GM23338 (cell line): ENCODE results near the gene RAB2B. TPM values are rescaled to one million over a fixed set of nuclear protein-coding genes. Genes with fewer than 3 reads are reported as not detected.
A peak's percentile ranks its signal among the peaks of the same experiment; 100 is the strongest.

Source experiments
- ATAC-seq: fragments of 200-7000 bp; cut with Tn5 transposase; 3 replicates; pipeline ENCODE4 v1.9.1; 2020
- DNase-seq: peaks from one replicate; pipeline ENCODE4 v3.0.0-alpha.2; 2015; ENCODE audit warnings: low spot score
- H2AFZ ChIP-seq: fragments of 200-600 bp; sonication (generic); 2 replicates; pipeline ENCODE4 v1.8.0; 2016; ENCODE audit warnings: antibody characterized with exemption, mild to moderate bottlenecking, moderate library complexity
- H3F3A ChIP-seq: fragments of 200-600 bp; sonication (generic); replicated peaks from 2 replicates; pipeline ENCODE4 v1.8.0; 2017; ENCODE audit warnings: antibody characterized with exemption, mixed run types, low read depth
- H3K27ac ChIP-seq: fragments of 200-600 bp; sonication (generic); 2 replicates; pipeline ENCODE4 v1.6.1; 2016; ENCODE audit warnings: low read depth
- H3K27me3 ChIP-seq: fragments of 200-600 bp; sonication (generic); 2 replicates; pipeline ENCODE4 v1.8.0; 2016; ENCODE audit warnings: mild to moderate bottlenecking, mixed run types, moderate library complexity; ENCODE audit not compliant: insufficient read depth
- H3K36me3 ChIP-seq: fragments of 200-600 bp; sonication (generic); 2 replicates; pipeline ENCODE4 v1.8.0; 2016; ENCODE audit warnings: mild to moderate bottlenecking; ENCODE audit not compliant: insufficient read depth
- H3K4me1 ChIP-seq: fragments of 200-600 bp; sonication (generic); 2 replicates; pipeline ENCODE4 v1.8.0; 2016; ENCODE audit warnings: mild to moderate bottlenecking, moderate library complexity; ENCODE audit not compliant: insufficient read depth
- H3K4me2 ChIP-seq: fragments of 200-600 bp; sonication (generic); 2 replicates; pipeline ENCODE4 v1.7.1; 2017; ENCODE audit warnings: mixed run types
- H3K4me3 ChIP-seq: fragments of 200-600 bp; sonication (generic); 2 replicates; pipeline ENCODE4 v1.6.1; 2016; ENCODE audit warnings: mixed run types
- H3K79me2 ChIP-seq: fragments of 200-600 bp; sonication (generic); replicated peaks from 2 replicates; pipeline ENCODE4 v1.8.0; 2017; ENCODE audit warnings: mild to moderate bottlenecking; ENCODE audit not compliant: insufficient read depth
- H3K9me2 ChIP-seq: fragments of 200-600 bp; sonication (generic); 2 replicates; pipeline ENCODE4 v1.8.0; 2017; ENCODE audit not compliant: insufficient read depth
- H4K20me1 ChIP-seq: fragments of 200-600 bp; sonication (generic); replicated peaks from 2 replicates; pipeline ENCODE4 v1.8.0; 2017; ENCODE audit warnings: mild to moderate bottlenecking; ENCODE audit not compliant: insufficient read depth
- H3K27ac Mint-ChIP-seq: 2 replicates; pipeline ENCODE4 v1.8.0; 2020; ENCODE audit warnings: inconsistent platforms, mild to moderate bottlenecking, moderate library complexity, mixed read lengths
- H3K27me3 Mint-ChIP-seq: 3 replicates; pipeline ENCODE4 v1.8.0; 2022; ENCODE audit warnings: low read depth, mild to moderate bottlenecking, moderate library complexity, mixed read lengths, inconsistent platforms; ENCODE audit not compliant: insufficient read depth, poor library complexity
- H3K36me3 Mint-ChIP-seq: 3 replicates; pipeline ENCODE4 v1.8.0; 2021; ENCODE audit warnings: low read depth, mild to moderate bottlenecking, inconsistent platforms, moderate library complexity, mixed read lengths
- H3K4me1 Mint-ChIP-seq: 3 replicates; pipeline ENCODE4 v1.8.0; 2020; ENCODE audit warnings: mild to moderate bottlenecking, inconsistent platforms, mixed read lengths
- H3K4me3 Mint-ChIP-seq: 3 replicates; pipeline ENCODE4 v1.8.0; 2021; ENCODE audit warnings: moderate library complexity, mild to moderate bottlenecking, inconsistent platforms, mixed read lengths
- H3K9me3 Mint-ChIP-seq: 3 replicates; pipeline ENCODE4 v1.8.0; 2020; ENCODE audit warnings: moderate library complexity, mild to moderate bottlenecking, inconsistent platforms, mixed read lengths
- CREB1 ChIP-seq: fragments of 250-450 bp; sonication (Bioruptor Pico); IDR thresholded peaks from 2 replicates; pipeline ENCODE4 v1.5.0; 2020; ENCODE audit warnings: low read depth, mild to moderate bottlenecking, moderate library complexity
- ETS1 ChIP-seq: IDR thresholded peaks from 2 replicates; pipeline ENCODE4 v1.6.1; 2016; ENCODE audit warnings: antibody characterized with exemption
- EZH2 ChIP-seq: fragments of 200-600 bp; sonication (generic); IDR thresholded peaks from one replicate; pipeline ENCODE4 v1.8.0; 2017; ENCODE audit warnings: antibody characterized with exemption, mild to moderate bottlenecking, low read depth; ENCODE audit not compliant: unreplicated experiment
- EZH2phosphoT487 ChIP-seq: fragments of 200-600 bp; sonication (generic); IDR thresholded peaks from one replicate; pipeline ENCODE4 v1.8.1; 2018; ENCODE audit warnings: antibody characterized with exemption; ENCODE audit not compliant: unreplicated experiment
- JUNB ChIP-seq: IDR thresholded peaks from one replicate; pipeline ENCODE4 v1.6.1; 2016; ENCODE audit warnings: antibody characterized with exemption; ENCODE audit not compliant: unreplicated experiment
- NANOG ChIP-seq: IDR thresholded peaks from 2 replicates; pipeline ENCODE4 v1.6.1; 2016; ENCODE audit warnings: antibody characterized with exemption, borderline replicate concordance
- REST ChIP-seq: IDR thresholded peaks from one replicate; pipeline ENCODE4 v1.6.1; 2018; ENCODE audit warnings: antibody characterized with exemption; ENCODE audit not compliant: unreplicated experiment
- STAT1 ChIP-seq: IDR thresholded peaks from one replicate; pipeline ENCODE4 v1.6.1; 2016; ENCODE audit warnings: antibody characterized with exemption; ENCODE audit not compliant: unreplicated experiment
- ZNF114 ChIP-seq: fragments of 250-450 bp; sonication (Bioruptor Pico); IDR thresholded peaks from 2 replicates; pipeline ENCODE4 v1.5.0; 2020; ENCODE audit warnings: mild to moderate bottlenecking, moderate library complexity
- polyA plus RNA-seq: library from polyadenylated mRNA; unstranded; fragments of >200 nt; fragmentation: Nextera tagmentation; extraction: Ambion mirVana; gene quantifications from 2 replicates; pipeline ENCODE4 v1.2.1, GENCODE V29; 2016
- total RNA-seq: library from RNA; depleted of rRNA; stranded (reverse); fragments of >200 nt; shearing (Covaris generic); gene quantifications from 2 replicates; pipeline ENCODE4 v1.2.3, GENCODE V29; 2014
- TF ChIP-seq, protein P1 (sequence below), 2 experiments: fragments of 200-600 bp in 1 of 2; sonication (generic) in 1 of 2; conservative IDR thresholded peaks; 2 replicates each; pipeline versions ENCODE4 v1.5.1 to v1.6.1; 2016 to 2017; ENCODE audit warnings: antibody characterized with exemption in 2 of 2, low read depth in 2 of 2, mild to moderate bottlenecking in 2 of 2, moderate library complexity in 1 of 2
- TF ChIP-seq, protein P2 (sequence below): fragments of 250-450 bp; sonication (Bioruptor Pico); IDR thresholded peaks from 2 replicates; pipeline ENCODE4 v1.5.0; 2020; ENCODE audit warnings: mild to moderate bottlenecking, moderate library complexity

Gene RAB2B
- total and polyA plus RNA-seq, 2 experiments from 2014 or later, result 12.9 to 29.9 TPM

DNA sequence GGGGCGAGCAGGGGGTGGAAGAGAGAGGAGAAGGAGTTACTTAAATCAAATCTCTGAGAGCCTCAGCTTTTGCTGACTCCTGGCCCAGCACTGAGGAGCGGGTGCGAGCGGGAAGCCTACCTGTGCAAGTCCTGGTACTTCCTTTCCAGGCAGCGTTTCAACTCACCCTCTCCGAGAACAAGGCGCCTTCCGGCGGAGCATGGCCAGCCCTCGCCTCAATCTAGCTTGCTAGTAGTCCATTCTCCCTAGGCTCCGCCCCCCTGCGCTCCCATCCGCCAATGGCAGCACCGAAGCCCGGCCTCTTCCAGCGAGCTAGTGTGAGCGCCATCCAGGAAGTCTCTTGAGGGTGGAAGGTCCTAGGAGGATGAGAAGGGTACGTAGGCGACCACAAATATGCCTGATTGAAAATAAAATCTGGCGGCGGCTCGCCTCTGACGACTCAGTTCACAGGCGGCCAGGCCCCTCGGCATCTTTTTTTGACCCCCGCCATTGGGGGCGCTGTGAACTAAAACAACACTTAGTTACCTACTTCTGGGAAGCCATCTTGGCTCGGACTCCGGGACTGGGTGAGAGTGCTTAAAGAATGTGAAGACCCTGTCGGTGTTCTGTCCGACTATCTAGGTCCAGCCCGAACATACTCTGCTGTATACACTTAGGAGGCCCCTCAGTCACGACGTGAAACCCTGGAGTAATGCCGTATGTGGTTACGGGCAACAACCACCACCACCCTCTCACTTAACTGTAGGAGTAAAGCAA is 20.7 kb downstream of the RAB2B start, which contains the start of gene CHD8 (continued):
- TF ChIP-seq REST, result peak; percentile 17
- peak; percentile 82 for TF ChIP-seq ETS1
- TF ChIP-seq EZH2phosphoT487, result no peak
- TF ChIP-seq, protein P1, sequence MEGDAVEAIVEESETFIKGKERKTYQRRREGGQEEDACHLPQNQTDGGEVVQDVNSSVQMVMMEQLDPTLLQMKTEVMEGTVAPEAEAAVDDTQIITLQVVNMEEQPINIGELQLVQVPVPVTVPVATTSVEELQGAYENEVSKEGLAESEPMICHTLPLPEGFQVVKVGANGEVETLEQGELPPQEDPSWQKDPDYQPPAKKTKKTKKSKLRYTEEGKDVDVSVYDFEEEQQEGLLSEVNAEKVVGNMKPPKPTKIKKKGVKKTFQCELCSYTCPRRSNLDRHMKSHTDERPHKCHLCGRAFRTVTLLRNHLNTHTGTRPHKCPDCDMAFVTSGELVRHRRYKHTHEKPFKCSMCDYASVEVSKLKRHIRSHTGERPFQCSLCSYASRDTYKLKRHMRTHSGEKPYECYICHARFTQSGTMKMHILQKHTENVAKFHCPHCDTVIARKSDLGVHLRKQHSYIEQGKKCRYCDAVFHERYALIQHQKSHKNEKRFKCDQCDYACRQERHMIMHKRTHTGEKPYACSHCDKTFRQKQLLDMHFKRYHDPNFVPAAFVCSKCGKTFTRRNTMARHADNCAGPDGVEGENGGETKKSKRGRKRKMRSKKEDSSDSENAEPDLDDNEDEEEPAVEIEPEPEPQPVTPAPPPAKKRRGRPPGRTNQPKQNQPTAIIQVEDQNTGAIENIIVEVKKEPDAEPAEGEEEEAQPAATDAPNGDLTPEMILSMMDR (conservative IDR thresholded peaks at IDR 0.05; ENCODE audit: low read depth in 2 of 2), result peak; percentile 69 to 76
- TF ChIP-seq CREB1, result peak; percentile 74
- no peak for TF ChIP-seq ZNF114 (CRISPR knock-in tag)
- no peak for TF ChIP-seq NANOG
- TF ChIP-seq JUNB, result no peak

- peaks cover 21% of the 10 kb centered on the region for H4K20me1 ChIP-seq
- H3F3A ChIP-seq, result peaks cover 5% of the 10 kb centered on the region
- no peak for DNase-seq
- H3K4me1 ChIP-seq, result peaks cover 6% of the 10 kb centered on the region; the same call in 1 of the 2 replicates
- peak overlapping the region; percentile 92 for H3K27ac ChIP-seq
- Mint-ChIP-seq H3K27ac (peak overlapping the region; percentile 97), H3K9me3 (no peaks in the 10 kb centered on the region), H3K4me1 (peaks cover 14% of the 10 kb centered on the region), H3K4me3 (peak overlapping the region; percentile 96), H3K27me3 (peaks cover 8% of the 10 kb centered on the region), H3K36me3 (peaks cover 19% of the 10 kb centered on the region)
- peak overlapping the region; percentile 86 for H3K4me2 ChIP-seq
- peaks cover 52% of the 10 kb centered on the region for H3K79me2 ChIP-seq
- 0 out of 2 replicates have a peak overlapping the region, but pooled peaks have one; percentile 49 for H2AFZ ChIP-seq
- no peaks in the 10 kb centered on the region for H3K36me3 ChIP-seq
- no peaks in the 10 kb centered on the region for H3K27me3 ChIP-seq
- no peaks in the 10 kb centered on the region for H3K9me2 ChIP-seq
- ATAC-seq, result peak; percentile 41
- H3K4me3 ChIP-seq, result peak overlapping the region; percentile 76
- no peak for TF ChIP-seq JUNB
- TF ChIP-seq ZNF114 (CRISPR knock-in tag), result no peak
- no peak for TF ChIP-seq EZH2
- no peak for TF ChIP-seq STAT1
- TF ChIP-seq, protein P2, sequence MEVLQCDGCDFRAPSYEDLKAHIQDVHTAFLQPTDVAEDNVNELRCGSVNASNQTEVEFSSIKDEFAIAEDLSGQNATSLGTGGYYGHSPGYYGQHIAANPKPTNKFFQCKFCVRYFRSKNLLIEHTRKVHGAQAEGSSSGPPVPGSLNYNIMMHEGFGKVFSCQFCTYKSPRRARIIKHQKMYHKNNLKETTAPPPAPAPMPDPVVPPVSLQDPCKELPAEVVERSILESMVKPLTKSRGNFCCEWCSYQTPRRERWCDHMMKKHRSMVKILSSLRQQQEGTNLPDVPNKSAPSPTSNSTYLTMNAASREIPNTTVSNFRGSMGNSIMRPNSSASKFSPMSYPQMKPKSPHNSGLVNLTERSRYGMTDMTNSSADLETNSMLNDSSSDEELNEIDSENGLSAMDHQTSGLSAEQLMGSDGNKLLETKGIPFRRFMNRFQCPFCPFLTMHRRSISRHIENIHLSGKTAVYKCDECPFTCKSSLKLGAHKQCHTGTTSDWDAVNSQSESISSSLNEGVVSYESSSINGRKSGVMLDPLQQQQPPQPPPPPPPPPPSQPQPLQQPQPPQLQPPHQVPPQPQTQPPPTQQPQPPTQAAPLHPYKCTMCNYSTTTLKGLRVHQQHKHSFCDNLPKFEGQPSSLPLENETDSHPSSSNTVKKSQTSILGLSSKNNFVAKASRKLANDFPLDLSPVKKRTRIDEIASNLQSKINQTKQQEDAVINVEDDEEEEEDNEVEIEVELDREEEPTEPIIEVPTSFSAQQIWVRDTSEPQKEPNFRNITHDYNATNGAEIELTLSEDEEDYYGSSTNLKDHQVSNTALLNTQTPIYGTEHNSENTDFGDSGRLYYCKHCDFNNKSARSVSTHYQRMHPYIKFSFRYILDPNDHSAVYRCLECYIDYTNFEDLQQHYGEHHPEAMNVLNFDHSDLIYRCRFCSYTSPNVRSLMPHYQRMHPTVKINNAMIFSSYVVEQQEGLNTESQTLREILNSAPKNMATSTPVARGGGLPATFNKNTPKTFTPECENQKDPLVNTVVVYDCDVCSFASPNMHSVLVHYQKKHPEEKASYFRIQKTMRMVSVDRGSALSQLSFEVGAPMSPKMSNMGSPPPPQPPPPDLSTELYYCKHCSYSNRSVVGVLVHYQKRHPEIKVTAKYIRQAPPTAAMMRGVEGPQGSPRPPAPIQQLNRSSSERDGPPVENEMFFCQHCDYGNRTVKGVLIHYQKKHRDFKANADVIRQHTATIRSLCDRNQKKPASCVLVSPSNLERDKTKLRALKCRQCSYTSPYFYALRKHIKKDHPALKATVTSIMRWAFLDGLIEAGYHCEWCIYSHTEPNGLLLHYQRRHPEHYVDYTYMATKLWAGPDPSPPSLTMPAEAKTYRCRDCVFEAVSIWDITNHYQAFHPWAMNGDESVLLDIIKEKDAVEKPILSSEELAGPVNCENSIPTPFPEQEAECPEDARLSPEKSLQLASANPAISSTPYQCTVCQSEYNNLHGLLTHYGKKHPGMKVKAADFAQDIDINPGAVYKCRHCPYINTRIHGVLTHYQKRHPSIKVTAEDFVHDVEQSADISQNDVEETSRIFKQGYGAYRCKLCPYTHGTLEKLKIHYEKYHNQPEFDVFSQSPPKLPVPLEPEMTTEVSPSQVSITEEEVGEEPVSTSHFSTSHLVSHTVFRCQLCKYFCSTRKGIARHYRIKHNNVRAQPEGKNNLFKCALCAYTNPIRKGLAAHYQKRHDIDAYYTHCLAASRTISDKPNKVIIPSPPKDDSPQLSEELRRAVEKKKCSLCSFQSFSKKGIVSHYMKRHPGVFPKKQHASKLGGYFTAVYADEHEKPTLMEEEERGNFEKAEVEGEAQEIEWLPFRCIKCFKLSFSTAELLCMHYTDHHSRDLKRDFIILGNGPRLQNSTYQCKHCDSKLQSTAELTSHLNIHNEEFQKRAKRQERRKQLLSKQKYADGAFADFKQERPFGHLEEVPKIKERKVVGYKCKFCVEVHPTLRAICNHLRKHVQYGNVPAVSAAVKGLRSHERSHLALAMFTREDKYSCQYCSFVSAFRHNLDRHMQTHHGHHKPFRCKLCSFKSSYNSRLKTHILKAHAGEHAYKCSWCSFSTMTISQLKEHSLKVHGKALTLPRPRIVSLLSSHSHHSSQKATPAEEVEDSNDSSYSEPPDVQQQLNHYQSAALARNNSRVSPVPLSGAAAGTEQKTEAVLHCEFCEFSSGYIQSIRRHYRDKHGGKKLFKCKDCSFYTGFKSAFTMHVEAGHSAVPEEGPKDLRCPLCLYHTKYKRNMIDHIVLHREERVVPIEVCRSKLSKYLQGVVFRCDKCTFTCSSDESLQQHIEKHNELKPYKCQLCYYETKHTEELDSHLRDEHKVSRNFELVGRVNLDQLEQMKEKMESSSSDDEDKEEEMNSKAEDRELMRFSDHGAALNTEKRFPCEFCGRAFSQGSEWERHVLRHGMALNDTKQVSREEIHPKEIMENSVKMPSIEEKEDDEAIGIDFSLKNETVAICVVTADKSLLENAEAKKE (CRISPR knock-in tag), result no peak
These were observed 21.2 kb downstream of the RAB2B start for GRCh38 chr14:21455592-21455911.
